WI38 (cell line): ENCODE data around the gene USP34.
"Not testable (repeated sequence)": the region's sequence is repeated elsewhere in the genome, so short reads cannot be mapped to it uniquely, and the experiment has no call there.

Source experiments
- H3K4me3 ChIP-seq: 2 replicates; pipeline ENCODE4 v1.5.1; 2011; ENCODE audit warnings: low read depth, mild to moderate bottlenecking, control low read depth, low read length
- CTCF ChIP-seq: IDR thresholded peaks from 2 replicates; pipeline ENCODE4 v1.5.1; 2012; ENCODE audit warnings: low read depth, mild to moderate bottlenecking, control low read depth, low read length

Gene USP34

DNA sequence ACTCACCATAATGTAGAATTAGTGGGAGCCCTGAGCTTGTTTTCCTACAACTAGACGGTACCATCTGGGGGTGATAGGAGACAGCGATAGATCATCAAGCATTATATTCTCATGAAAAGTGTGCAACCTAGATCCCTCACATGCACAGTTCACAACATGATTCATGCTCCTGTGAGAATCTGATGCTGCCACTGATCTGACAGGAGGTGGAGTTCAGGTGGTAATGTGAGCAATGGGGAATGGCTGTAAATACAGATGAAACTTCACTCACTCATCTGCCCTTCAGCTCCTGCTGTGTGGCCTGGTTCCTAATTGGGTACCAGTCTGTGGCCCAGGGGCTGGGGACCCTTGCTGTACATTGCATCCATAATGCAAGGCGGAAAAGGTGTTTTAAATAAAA, 60.7 kb downstream of the USP34 start:
- TF ChIP-seq CTCF, result no peak
- H3K4me3 ChIP-seq, result no peak overlapping the region

GRCh38 chr2:61405813-61406212, 65.1 kb downstream of the USP34 start:
- H3K4me3 ChIP-seq, result no peak overlapping the region
- no peak for TF ChIP-seq CTCF

- no peak for TF ChIP-seq CTCF
- H3K4me3 ChIP-seq, result no peak overlapping the region
These were observed 66.4 kb downstream of the USP34 start for GRCh38 chr2:61404438-61404837.

GRCh38 chr2:61398413-61398812, 72.5 kb downstream of the USP34 start:
- TF ChIP-seq CTCF, result no peak
- H3K4me3 ChIP-seq, result no peak overlapping the region

GRCh38 chr2:61396005-61396404, 74.9 kb downstream of the USP34 start:
- H3K4me3 ChIP-seq, result no peak overlapping the region
- TF ChIP-seq CTCF, result no peak

- not testable (repeated sequence) for H3K4me3 ChIP-seq
These were observed 83.3 kb downstream of the USP34 start for GRCh38 chr2:61387588-61387987.

- not testable (repeated sequence) for H3K4me3 ChIP-seq
These were observed 90.0 kb downstream of the USP34 start for GRCh38 chr2:61380882-61381197.

DNA sequence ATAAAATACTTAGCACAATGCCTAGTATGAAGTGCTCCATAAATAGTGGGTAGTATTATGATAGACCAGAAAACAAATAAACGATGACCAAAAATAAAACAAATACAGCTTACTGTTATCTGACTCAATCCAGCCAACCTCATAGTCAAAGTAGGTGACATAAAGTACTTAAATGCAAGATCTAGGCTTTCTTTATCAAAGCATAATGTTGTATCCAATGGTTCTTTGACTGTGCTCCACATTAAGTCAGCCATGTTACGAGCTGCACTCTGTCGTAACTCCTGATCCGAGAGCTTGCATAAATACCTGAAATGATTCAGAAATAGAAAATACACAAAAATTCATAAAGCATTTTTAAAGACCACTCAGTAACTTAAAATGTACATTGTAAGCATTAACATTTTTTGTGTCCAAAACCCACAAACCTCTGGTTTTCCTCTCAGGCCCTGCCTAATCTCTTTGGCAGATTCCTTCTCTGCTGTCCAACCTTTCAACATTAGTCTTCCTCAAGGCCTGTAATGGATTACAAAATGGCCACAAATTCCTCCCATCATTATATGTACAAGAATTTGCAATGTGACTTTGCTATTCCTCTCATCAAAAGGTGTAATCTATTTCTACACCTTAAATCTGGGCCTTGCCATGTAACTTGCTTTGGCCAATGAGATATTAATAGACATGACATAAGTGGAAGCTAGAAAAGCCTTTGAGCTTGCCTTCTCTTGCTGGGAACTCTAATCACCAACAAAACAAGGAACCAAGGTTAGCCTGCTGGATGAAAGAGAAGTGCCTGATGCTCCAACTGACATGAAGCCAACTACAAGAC, 90.6 kb downstream of the USP34 start:
- TF ChIP-seq CTCF, result no peak
- no peak overlapping the region for H3K4me3 ChIP-seq
